CD8-positive, alpha-beta memory T cell (primary cell): ENCODE results near the gene TMEM25. TPM values are rescaled to one million over a fixed set of nuclear protein-coding genes. Genes with fewer than 3 reads are reported as not detected.
A peak's percentile ranks its signal among the peaks of the same experiment; 100 is the strongest.
"Not testable (repeated sequence)": the region's sequence is repeated elsewhere in the genome, so short reads cannot be mapped to it uniquely, and the experiment has no call there.

Experiments used
- CTCF ChIA-PET: fragments of 350-600 bp; sonication (Branson Sonifier 250); formaldehyde crosslinking; loops from one replicate; lab custom pipeline; 2021; ENCODE audit warnings: antibody characterized with exemption; lab: Charles Lee
- POLR2A ChIA-PET: fragments of 350-600 bp; sonication (Branson Sonifier 250); formaldehyde crosslinking; loops from one replicate; lab custom pipeline; 2021; ENCODE audit warnings: antibody characterized with exemption; lab: Charles Lee
- DNase-seq, 5 donors: peaks; one replicate each; pipeline versions ENCODE4 v3.0.0 to v3.0.0-alpha.2; 2020 to 2022; ENCODE audit warnings: mixed read lengths in 1 of 5
- H3K27ac ChIP-seq: one replicate; pipeline ENCODE4 v1.7.0; 2013; ENCODE audit warnings: low read depth, mild to moderate bottlenecking, low read length, moderate library complexity
- H3K27me3 ChIP-seq: 2 replicates; pipeline ENCODE4 v1.7.0; 2013; ENCODE audit warnings: low read length, mild to moderate bottlenecking; ENCODE audit not compliant: insufficient read depth, poor library complexity, severe bottlenecking
- H3K36me3 ChIP-seq: 2 replicates; pipeline ENCODE4 v1.7.0; 2013; ENCODE audit warnings: mild to moderate bottlenecking, low read length, moderate library complexity; ENCODE audit not compliant: insufficient read depth
- H3K4me1 ChIP-seq: 2 replicates; pipeline ENCODE4 v1.7.0; 2013; ENCODE audit warnings: mild to moderate bottlenecking, low read length, moderate library complexity; ENCODE audit not compliant: insufficient read depth
- H3K4me3 ChIP-seq: 2 replicates; pipeline ENCODE4 v1.7.0; 2013; ENCODE audit warnings: mild to moderate bottlenecking, low read length
- H3K9me3 ChIP-seq: 2 replicates; pipeline ENCODE4 v1.7.0; 2013; ENCODE audit warnings: mild to moderate bottlenecking, low read length
- H3K27ac Mint-ChIP-seq, 8 donors: one replicate each; pipeline ENCODE4 v1.8.0; 2020 to 2021; ENCODE audit warnings: mixed read lengths in 8 of 8, mild to moderate bottlenecking in 6 of 8, inconsistent platforms in 3 of 8, moderate library complexity in 3 of 8
- H3K27me3 Mint-ChIP-seq, 2 donors: one replicate each; pipeline ENCODE4 v1.8.0; 2020 to 2021; ENCODE audit warnings: mixed read lengths in 2 of 2, mild to moderate bottlenecking in 1 of 2, moderate library complexity in 1 of 2
- H3K36me3 Mint-ChIP-seq, 3 donors: one replicate each; pipeline ENCODE4 v1.8.0; 2020 to 2021; ENCODE audit warnings: mixed read lengths in 3 of 3, inconsistent platforms in 1 of 3, mild to moderate bottlenecking in 1 of 3
- H3K4me1 Mint-ChIP-seq, 3 donors: one replicate each; pipeline ENCODE4 v1.8.0; 2020 to 2021; ENCODE audit warnings: mixed read lengths in 3 of 3, inconsistent platforms in 1 of 3, mild to moderate bottlenecking in 1 of 3
- H3K4me3 Mint-ChIP-seq, 7 donors: one replicate each; pipeline ENCODE4 v1.8.0; 2020 to 2021; ENCODE audit warnings: mixed read lengths in 7 of 7, mild to moderate bottlenecking in 6 of 7, moderate library complexity in 4 of 7, inconsistent platforms in 2 of 7
- H3K9me3 Mint-ChIP-seq, 5 donors: one replicate each; pipeline ENCODE4 v1.8.0; 2020 to 2022; ENCODE audit warnings: mixed read lengths in 5 of 5, mild to moderate bottlenecking in 3 of 5, moderate library complexity in 2 of 5, inconsistent platforms in 1 of 5
- polyA plus RNA-seq: library from polyadenylated mRNA; unstranded; fragments of 300-500 nt; fragmentation: Illumina TruSeq; gene quantifications from one replicate; pipeline ENCODE4 v1.2.3, GENCODE V29; 2021
- total RNA-seq, 2 experiments: library from RNA; stranded (reverse); gene quantifications; one replicate each; pipeline ENCODE4 v1.2.3, GENCODE V29; 2021

Gene TMEM25
- total RNA-seq (1 to 10 TPM; 7.0 to 8.3 TPM), polyA plus RNA-seq (12.1 TPM)

DNA sequence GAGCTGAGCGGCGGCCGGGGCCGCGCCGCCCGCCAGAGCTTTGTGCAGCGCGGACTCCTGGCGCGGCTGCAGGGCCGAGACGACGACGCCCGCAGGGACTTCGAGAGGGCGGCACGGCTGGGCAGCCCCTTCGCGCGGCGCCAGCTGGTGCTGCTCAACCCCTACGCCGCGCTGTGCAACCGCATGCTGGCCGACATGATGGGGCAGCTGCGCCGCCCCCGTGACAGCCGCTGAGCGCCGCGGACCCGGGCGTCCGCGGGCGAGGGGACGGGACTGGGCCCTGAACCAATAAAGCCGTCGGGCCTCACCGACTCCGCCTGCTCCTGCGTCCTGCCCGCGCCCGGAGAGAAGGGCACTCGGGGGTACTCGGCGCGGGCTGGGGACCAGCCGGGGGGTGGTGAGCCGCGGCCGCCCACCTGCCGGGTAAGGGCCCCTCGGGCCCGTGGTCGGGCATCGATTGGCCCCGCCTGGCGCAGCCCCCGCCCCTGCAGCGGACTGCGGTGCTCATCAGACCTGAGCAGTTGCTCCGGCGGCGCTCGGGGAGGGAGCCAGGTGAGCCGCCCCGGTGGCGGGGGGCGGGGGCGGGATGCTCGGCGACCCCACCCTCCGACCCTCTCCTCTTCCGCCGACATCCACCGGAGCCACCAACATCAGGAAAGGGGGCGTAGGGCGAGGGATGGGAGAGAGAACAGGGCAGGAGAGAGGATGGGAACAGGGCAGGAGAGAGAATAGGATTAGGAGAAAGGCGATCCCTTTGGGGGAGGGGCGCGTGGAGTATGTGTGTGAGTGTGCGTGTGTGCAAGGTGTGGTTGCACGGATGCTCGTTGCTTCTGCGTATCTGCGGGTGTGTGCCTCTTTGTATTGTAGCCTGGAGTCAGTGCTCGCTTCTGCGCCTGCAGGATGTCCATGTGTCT lies at the start of gene TMEM25:
Gene TMEM25, plus strand, starts transcription at position 510 of the 914 bp plus-strand sequence. CDS start 610 bp downstream, outside the sequence.
- Histone ChIP-seq H3K4me1 (peaks cover 23% of the 10 kb centered on the region), H3K27me3 (no peaks in the 10 kb centered on the region), H3K4me3 (peak within 1 kb of the TSS; percentile 70), H3K27ac (peak within 1 kb of the TSS; percentile 67), H3K36me3 (no peaks in the 10 kb centered on the region), H3K9me3 (no peaks in the 10 kb centered on the region)
- H3K4me1 Mint-ChIP-seq: peaks cover 28 to 52% (median 33%) of the 10 kb centered on the region in 3 donors
- H3K36me3 Mint-ChIP-seq: peaks cover 0 to 16% (median 0%) of the 10 kb centered on the region in 3 donors
- CTCF ChIA-PET: interaction anchor here (1.1 kb wide), 1 partner anchor 13 kb away, joined by 5 read pairs; no protein-coding TSS in a partner anchor
- H3K9me3 Mint-ChIP-seq: no peaks in the 10 kb centered on the region
- H3K27me3 Mint-ChIP-seq: peaks cover 0 to 3% of the 10 kb centered on the region in 2 donors
- H3K27ac Mint-ChIP-seq: peak within 1 kb of the TSS; percentile 64 to 96 (median 89)
- POLR2A ChIA-PET: interaction anchor here (0.7 to 1.4 kb wide), 2 partner anchors 13 to 42 kb away, joined by 3 to 4 read pairs; no protein-coding TSS in a partner anchor
- peak within 1 kb of the TSS; percentile 92 to 97 (median 95) for H3K4me3 Mint-ChIP-seq
- peak; percentile 52 to 81 (median 66) for DNase-seq

DNA sequence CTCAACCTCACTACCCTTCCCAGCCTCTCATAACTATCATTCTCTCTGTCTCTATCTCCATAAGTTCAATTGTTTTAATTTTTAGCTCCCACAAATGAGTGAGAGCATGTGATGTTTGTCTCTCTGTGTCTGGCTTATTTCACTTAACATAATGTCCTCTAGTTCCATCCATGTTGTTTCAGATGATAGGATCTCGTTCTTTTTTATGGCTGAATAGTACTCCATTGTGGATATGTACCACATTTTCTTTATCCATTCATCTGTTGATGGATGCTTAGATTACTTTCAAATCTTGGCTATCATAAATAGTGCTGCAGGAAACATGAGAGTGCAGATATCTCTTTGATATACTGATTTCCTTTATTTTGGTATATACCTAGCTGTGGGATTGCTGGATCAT lies 49.8 kb upstream of the TMEM25 start:
- POLR2A ChIA-PET, CTCF ChIA-PET: not testable (repeated sequence)

DNA sequence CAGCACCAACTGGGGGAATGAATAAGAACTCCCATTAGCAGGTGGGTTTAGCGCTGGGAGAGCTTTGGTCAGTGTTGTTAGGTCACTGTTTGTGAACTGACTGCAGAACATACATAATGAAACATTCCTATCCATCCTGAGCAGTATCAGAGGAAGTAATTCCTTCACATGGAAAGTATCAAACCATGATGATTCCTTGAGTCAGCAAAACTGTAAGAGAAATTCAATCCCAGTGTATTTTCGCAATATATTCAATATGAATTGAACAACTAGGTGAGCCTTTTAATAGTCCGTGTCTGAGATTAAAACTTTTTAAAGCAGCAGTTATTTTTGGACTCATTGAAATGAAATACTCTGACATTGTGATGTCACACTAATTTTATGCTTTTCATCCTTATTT lies 46.6 kb upstream of the TMEM25 start:
- Mint-ChIP-seq H3K27ac (peak overlapping the region in 7 of 8 donors; percentile 12 to 80 (median 25)), H3K4me1 (peaks cover 4 to 6% (median 5%) of the 10 kb centered on the region in 3 donors), H3K4me3 (no peak overlapping the region), H3K9me3 (no peaks in the 10 kb centered on the region), H3K27me3 (no peaks in the 10 kb centered on the region), H3K36me3 (peaks cover 10 to 78% (median 23%) of the 10 kb centered on the region in 3 donors)
- Histone ChIP-seq H3K27ac (no peak overlapping the region), H3K36me3 (peaks cover 53% of the 10 kb centered on the region), H3K9me3 (no peaks in the 10 kb centered on the region), H3K27me3 (no peaks in the 10 kb centered on the region), H3K4me1 (no peaks in the 10 kb centered on the region), H3K4me3 (no peak overlapping the region)
- ChIA-PET CTCF (no interaction called here), POLR2A (no interaction called here)
- no peak for DNase-seq

More for the DNA sequence above, 49.8 kb upstream of the TMEM25 start:
- H3K4me3 Mint-ChIP-seq, H3K9me3 Mint-ChIP-seq, H3K4me3 ChIP-seq, H3K4me1 ChIP-seq, H3K27me3 ChIP-seq, H3K27ac ChIP-seq, H3K27me3 Mint-ChIP-seq, DNase-seq, H3K9me3 ChIP-seq: not testable (repeated sequence)
- peaks cover 72% of the 10 kb centered on the region for H3K36me3 ChIP-seq
- peaks cover 15 to 85% (median 31%) of the 10 kb centered on the region in 3 donors for H3K36me3 Mint-ChIP-seq
- peaks cover 0 to 16% (median 6%) of the 10 kb centered on the region in 3 donors for H3K4me1 Mint-ChIP-seq
- peak overlapping the region in 3 of 8 donors; percentile 59 to 81 (median 72) for H3K27ac Mint-ChIP-seq

DNA sequence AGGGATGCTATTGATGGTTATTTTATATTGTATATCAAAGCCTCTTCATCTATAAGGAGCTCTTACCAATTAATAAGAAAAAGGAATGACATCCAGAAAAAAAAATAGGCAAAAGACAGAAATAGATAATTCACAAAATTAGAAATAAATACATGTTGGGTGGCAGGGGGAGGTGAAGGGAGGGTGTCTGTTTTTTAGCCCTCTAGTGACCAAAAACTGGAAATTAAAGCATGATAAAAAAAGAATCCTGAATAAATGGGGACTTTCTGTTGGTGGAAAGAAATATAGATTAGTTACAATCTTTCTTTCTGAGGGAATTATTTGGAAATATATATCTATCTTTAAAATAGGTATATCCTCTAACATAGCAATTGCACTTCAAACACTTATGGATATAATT lies 45.7 kb upstream of the TMEM25 start:
- H3K36me3 Mint-ChIP-seq: peaks cover 10 to 78% (median 25%) of the 10 kb centered on the region in 3 donors
- DNase-seq: no peak
- H3K4me3 Mint-ChIP-seq: no peak overlapping the region
- Histone ChIP-seq H3K4me3 (no peak overlapping the region), H3K36me3 (peaks cover 54% of the 10 kb centered on the region), H3K9me3 (no peaks in the 10 kb centered on the region), H3K4me1 (no peaks in the 10 kb centered on the region), H3K27me3 (no peaks in the 10 kb centered on the region), H3K27ac (no peak overlapping the region)
- peak overlapping the region in 4 of 8 donors; percentile 19 to 69 (median 40) for H3K27ac Mint-ChIP-seq
- ChIA-PET POLR2A (no interaction called here), CTCF (no interaction called here)
- H3K9me3 Mint-ChIP-seq: no peaks in the 10 kb centered on the region
- H3K27me3 Mint-ChIP-seq: no peaks in the 10 kb centered on the region
- H3K4me1 Mint-ChIP-seq: peaks cover 4 to 6% (median 5%) of the 10 kb centered on the region in 3 donors

DNA sequence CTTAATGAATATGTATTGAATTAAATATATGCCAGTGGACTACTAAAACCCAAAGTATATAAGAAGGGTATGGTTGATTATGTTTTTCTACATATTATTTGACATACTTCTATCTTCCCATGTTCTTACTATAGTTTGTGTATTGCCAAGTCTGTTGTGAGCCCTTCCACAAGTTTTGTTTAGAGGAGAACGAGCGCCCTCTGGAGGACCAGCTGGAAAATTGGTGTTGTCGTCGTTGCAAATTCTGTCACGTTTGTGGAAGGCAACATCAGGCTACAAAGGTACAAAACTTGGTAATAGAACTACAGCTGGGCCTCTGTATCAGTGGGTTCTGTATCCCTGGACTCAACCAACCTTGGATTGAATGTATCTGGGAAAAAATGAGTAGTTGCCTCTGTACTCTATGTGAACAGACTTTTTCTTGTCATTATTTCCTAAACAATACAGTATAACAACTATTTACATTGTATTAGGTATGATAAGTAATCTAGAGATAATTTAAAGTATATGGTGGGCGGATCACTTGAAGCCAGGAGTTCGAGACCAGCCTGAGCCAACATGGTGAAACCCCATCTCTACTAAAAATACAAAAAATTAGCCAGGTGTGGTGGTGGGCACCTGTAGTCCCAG lies 42.4 kb upstream of the TMEM25 start:
- peaks cover 3 to 77% (median 25%) of the 10 kb centered on the region in 3 donors for H3K36me3 Mint-ChIP-seq

DNA sequence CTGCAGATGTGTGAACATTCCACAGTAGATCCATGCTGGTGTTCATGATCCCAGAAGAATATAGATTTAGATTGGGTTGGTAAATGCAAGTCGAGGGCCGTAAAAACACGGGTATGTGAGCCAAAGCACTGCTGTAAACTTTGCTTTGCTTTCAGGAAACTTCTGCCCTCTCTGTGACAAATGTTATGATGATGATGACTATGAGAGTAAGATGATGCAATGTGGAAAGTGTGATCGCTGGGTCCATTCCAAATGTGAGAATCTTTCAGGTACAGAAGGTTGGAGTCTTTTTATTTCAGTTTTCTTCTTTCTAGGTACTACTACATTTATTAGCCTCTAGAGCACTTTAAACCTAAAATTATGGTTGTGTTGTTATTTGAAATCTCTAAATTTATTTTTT lies 40.0 kb upstream of the TMEM25 start:
- Mint-ChIP-seq H3K27ac (peak overlapping the region in 4 of 8 donors; percentile 20 to 61 (median 32)), H3K9me3 (no peaks in the 10 kb centered on the region), H3K27me3 (no peaks in the 10 kb centered on the region), H3K36me3 (peaks cover 3 to 76% (median 27%) of the 10 kb centered on the region in 3 donors), H3K4me1 (peaks cover 4 to 6% (median 5%) of the 10 kb centered on the region in 3 donors), H3K4me3 (no peak overlapping the region)
- Histone ChIP-seq H3K4me3 (no peak overlapping the region), H3K9me3 (no peaks in the 10 kb centered on the region), H3K27ac (no peak overlapping the region), H3K27me3 (no peaks in the 10 kb centered on the region), H3K36me3 (peaks cover 53% of the 10 kb centered on the region), H3K4me1 (no peaks in the 10 kb centered on the region)
- CTCF ChIA-PET: interaction anchor here (1.0 kb wide), 1 partner anchor 112 kb away, joined by 4 read pairs; no protein-coding TSS in a partner anchor
- DNase-seq: no peak
- POLR2A ChIA-PET: no interaction called here

More for the DNA sequence above, 42.4 kb upstream of the TMEM25 start:
- no peaks in the 10 kb centered on the region for H3K9me3 Mint-ChIP-seq
- no peaks in the 10 kb centered on the region for H3K27me3 ChIP-seq
- H3K4me1 Mint-ChIP-seq: peaks cover 4 to 6% (median 5%) of the 10 kb centered on the region in 3 donors
- no peaks in the 10 kb centered on the region for H3K4me1 ChIP-seq
- H3K4me3 Mint-ChIP-seq: no peak overlapping the region
- no peaks in the 10 kb centered on the region for H3K27me3 Mint-ChIP-seq
- CTCF ChIA-PET: interaction anchor here (0.7 to 1.8 kb wide), 15 partner anchors 11 to 422 kb away, joined by 3 to 7 read pairs (median 4); partner anchors contain the start of gene CD3E
- POLR2A ChIA-PET: interaction anchor here (0.7 to 1.0 kb wide), 2 partner anchors 91 to 290 kb away, joined by 3 to 4 read pairs; no protein-coding TSS in a partner anchor
- H3K27ac Mint-ChIP-seq: peak overlapping the region in 7 of 8 donors; percentile 3 to 83 (median 24)
- DNase-seq: peak; percentile 65 to 78 (median 73)
- H3K9me3 ChIP-seq: no peaks in the 10 kb centered on the region
- no peak overlapping the region for H3K27ac ChIP-seq
- peaks cover 48% of the 10 kb centered on the region for H3K36me3 ChIP-seq
- no peak overlapping the region for H3K4me3 ChIP-seq

DNA sequence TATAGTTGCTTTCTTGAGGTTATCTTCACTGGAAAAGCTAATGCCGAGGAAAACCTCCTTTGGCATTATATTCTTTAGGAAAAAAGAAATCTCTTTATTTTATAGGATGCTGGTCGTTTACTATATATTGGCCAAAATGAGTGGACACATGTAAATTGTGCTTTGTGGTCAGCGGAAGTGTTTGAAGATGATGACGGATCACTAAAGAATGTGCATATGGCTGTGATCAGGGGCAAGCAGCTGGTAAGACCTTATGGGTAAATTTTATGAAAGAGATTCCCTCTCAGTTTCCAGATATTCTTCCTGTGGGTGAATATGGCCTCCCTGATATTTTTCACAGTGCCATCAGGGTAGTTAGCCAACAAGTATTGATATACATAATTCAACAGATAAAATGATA lies 33.2 kb upstream of the TMEM25 start:
- no peak for DNase-seq
- Histone ChIP-seq H3K36me3 (peaks cover 79% of the 10 kb centered on the region), H3K4me1 (no peaks in the 10 kb centered on the region), H3K27ac (no peak overlapping the region), H3K9me3 (no peaks in the 10 kb centered on the region), H3K27me3 (no peaks in the 10 kb centered on the region), H3K4me3 (no peak overlapping the region)
- no peaks in the 10 kb centered on the region for H3K4me1 Mint-ChIP-seq
- ChIA-PET CTCF (no interaction called here), POLR2A (no interaction called here)
- no peaks in the 10 kb centered on the region for H3K9me3 Mint-ChIP-seq
- no peak overlapping the region for H3K4me3 Mint-ChIP-seq
- H3K27ac Mint-ChIP-seq: no peak overlapping the region
- H3K36me3 Mint-ChIP-seq: peaks cover 4 to 91% (median 39%) of the 10 kb centered on the region in 3 donors
- no peaks in the 10 kb centered on the region for H3K27me3 Mint-ChIP-seq
